WTC11 (cell line): ENCODE measurements around the gene MTA3. TPM values are rescaled to one million over a fixed set of nuclear protein-coding genes. Genes with fewer than 3 reads are reported as not detected.

ENCODE experiments used
- ATAC-seq: fragments of 200-7000 bp; cut with Tn5 transposase; 2 replicates; pipeline ENCODE4 v1.10.0; 2021; ENCODE audit warnings: mild to moderate bottlenecking, moderate library complexity
- CTCF ChIA-PET: fragments of 300-600 bp; sonication (Branson Sonifier 250); formaldehyde crosslinking; loops from one replicate; lab custom pipeline; 2021; ENCODE audit warnings: antibody characterized with exemption; lab: Charles Lee
- POLR2A ChIA-PET: fragments of 350-600 bp; sonication (Branson Sonifier 250); formaldehyde crosslinking; loops from one replicate; lab custom pipeline; 2021; ENCODE audit warnings: antibody characterized with exemption; lab: Charles Lee
- DNase-seq: peaks from one replicate; pipeline ENCODE4 v3.0.0; 2021; ENCODE audit warnings: low spot score
- H3K27ac Mint-ChIP-seq: 2 replicates; pipeline ENCODE4 v1.8.0; 2021; ENCODE audit warnings: mixed read lengths
- H3K27me3 Mint-ChIP-seq: 2 replicates; pipeline ENCODE4 v1.8.0; 2021; ENCODE audit warnings: low read depth, mild to moderate bottlenecking, moderate library complexity, mixed read lengths
- H3K36me3 Mint-ChIP-seq: 2 replicates; pipeline ENCODE4 v1.8.0; 2021; ENCODE audit warnings: mixed read lengths
- H3K4me1 Mint-ChIP-seq: 2 replicates; pipeline ENCODE4 v1.8.0; 2022; ENCODE audit warnings: mixed read lengths
- H3K4me3 Mint-ChIP-seq: 2 replicates; pipeline ENCODE4 v1.8.0; 2021; ENCODE audit warnings: mild to moderate bottlenecking, moderate library complexity, mixed read lengths
- H3K9me3 Mint-ChIP-seq: 2 replicates; pipeline ENCODE4 v1.8.0; 2021; ENCODE audit warnings: mixed read lengths
- FOXK1 ChIP-seq: sonication (generic); formaldehyde crosslinking; IDR thresholded peaks from 2 replicates; pipeline ENCODE4 v1.8.0; 2022; ENCODE audit warnings: mild to moderate bottlenecking, moderate library complexity, missing genetic modification reagents
- IRF2 ChIP-seq: sonication (generic); formaldehyde crosslinking; IDR thresholded peaks from 2 replicates; pipeline ENCODE4 v1.8.0; 2022; ENCODE audit warnings: low read depth, missing genetic modification reagents, borderline replicate concordance
- MXD4 ChIP-seq: fragments of 250-450 bp; sonication (Bioruptor Pico); IDR thresholded peaks from 2 replicates; pipeline ENCODE4 v1.8.0; 2021; ENCODE audit warnings: mild to moderate bottlenecking, moderate library complexity, borderline replicate concordance
- SP1 ChIP-seq: sonication (generic); formaldehyde crosslinking; conservative IDR thresholded peaks from 2 replicates; pipeline ENCODE4 v1.8.1; 2022; ENCODE audit warnings: missing genetic modification reagents
- ZNF671 ChIP-seq: fragments of 250-450 bp; sonication (Bioruptor Pico); IDR thresholded peaks from 2 replicates; pipeline ENCODE4 v1.8.0; 2021; ENCODE audit warnings: mild to moderate bottlenecking
- total RNA-seq: library from RNA; stranded (reverse); gene quantifications from 3 replicates; pipeline ENCODE4 v1.2.3, GENCODE V29; 2021
- TF ChIP-seq, protein P1 (sequence below): sonication (generic); formaldehyde crosslinking; IDR thresholded peaks from 2 replicates; pipeline ENCODE4 v1.8.1; 2023; ENCODE audit warnings: mild to moderate bottlenecking, missing genetic modification reagents
- TF ChIP-seq, protein P2 (sequence below): sonication (generic); formaldehyde crosslinking; IDR thresholded peaks from 2 replicates; pipeline ENCODE4 v1.8.1; 2022; ENCODE audit warnings: low read depth, missing genetic modification reagents, borderline replicate concordance
- TF ChIP-seq, protein P3 (sequence below): fragments of 250-450 bp; sonication (Bioruptor Pico); conservative IDR thresholded peaks from 2 replicates; pipeline ENCODE4 v1.9.0; 2021; ENCODE audit warnings: mild to moderate bottlenecking
- TF ChIP-seq, protein P4 (sequence below): fragments of 250-450 bp; sonication (Bioruptor Pico); IDR thresholded peaks from 2 replicates; pipeline ENCODE4 v1.9.0; 2021; ENCODE audit warnings: mild to moderate bottlenecking, borderline replicate concordance
- TF ChIP-seq, protein P5 (sequence below): sonication (generic); formaldehyde crosslinking; IDR thresholded peaks from 2 replicates; pipeline ENCODE4 v1.8.0; 2022; ENCODE audit warnings: mild to moderate bottlenecking, missing genetic modification reagents
- TF ChIP-seq, protein P6 (sequence below): sonication (generic); formaldehyde crosslinking; IDR thresholded peaks from 2 replicates; pipeline ENCODE4 v1.8.1; 2022; ENCODE audit warnings: missing genetic modification reagents, borderline replicate concordance

Gene MTA3
- total RNA-seq, 1 experiment from 2014 or later, result 153 TPM

DNA sequence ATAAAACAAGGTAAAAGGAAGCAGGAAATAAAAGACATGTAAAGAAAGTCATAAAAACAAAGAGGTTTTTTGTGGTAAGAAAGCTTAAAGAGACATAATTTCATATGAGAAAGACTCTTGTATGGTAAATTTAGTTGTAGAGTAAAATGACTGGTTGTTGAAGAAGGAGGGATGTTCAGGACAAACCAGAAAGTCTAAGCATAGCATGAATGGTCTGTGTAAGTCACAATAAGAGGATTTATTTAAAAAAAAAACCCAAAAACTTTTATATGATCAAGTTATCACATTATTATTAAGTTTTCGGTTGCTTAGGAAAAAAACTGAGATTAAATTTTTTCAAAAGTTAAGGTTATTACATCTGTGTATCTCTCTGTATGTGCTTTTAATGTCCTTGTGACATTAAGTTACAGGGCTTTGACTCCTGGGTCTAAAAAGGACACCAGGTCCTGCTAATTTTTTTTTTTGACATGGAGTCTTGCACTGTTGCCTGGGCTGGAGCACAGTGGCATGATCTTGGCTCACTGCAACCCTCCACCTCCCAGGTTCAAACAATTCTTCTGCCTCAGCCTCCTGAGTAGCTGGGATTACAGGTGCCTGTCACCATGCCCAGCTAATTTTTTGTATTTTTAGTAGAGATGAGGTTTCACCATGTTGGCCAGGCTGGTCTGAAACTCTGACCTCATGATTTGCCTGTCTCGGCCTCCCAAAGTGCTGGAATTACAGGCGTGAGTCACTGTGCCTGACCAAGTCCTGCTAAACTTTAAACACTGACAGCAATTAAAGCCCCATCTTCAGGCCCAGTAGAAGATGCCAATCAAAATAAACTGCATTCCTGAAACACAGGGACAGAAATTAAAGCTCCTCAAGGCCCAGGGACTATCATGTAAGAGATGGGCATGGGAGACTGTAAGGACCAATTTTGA, 209.7 kb downstream of the MTA3 start:
- no peak for TF ChIP-seq SP1
- TF ChIP-seq, protein P1, sequence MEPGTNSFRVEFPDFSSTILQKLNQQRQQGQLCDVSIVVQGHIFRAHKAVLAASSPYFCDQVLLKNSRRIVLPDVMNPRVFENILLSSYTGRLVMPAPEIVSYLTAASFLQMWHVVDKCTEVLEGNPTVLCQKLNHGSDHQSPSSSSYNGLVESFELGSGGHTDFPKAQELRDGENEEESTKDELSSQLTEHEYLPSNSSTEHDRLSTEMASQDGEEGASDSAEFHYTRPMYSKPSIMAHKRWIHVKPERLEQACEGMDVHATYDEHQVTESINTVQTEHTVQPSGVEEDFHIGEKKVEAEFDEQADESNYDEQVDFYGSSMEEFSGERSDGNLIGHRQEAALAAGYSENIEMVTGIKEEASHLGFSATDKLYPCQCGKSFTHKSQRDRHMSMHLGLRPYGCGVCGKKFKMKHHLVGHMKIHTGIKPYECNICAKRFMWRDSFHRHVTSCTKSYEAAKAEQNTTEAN (CRISPR knock-in tag), result no peak
- TF ChIP-seq ZNF671 (CRISPR knock-in tag), result no peak
- no peak for TF ChIP-seq MXD4 (CRISPR knock-in tag)
- TF ChIP-seq, protein P2, sequence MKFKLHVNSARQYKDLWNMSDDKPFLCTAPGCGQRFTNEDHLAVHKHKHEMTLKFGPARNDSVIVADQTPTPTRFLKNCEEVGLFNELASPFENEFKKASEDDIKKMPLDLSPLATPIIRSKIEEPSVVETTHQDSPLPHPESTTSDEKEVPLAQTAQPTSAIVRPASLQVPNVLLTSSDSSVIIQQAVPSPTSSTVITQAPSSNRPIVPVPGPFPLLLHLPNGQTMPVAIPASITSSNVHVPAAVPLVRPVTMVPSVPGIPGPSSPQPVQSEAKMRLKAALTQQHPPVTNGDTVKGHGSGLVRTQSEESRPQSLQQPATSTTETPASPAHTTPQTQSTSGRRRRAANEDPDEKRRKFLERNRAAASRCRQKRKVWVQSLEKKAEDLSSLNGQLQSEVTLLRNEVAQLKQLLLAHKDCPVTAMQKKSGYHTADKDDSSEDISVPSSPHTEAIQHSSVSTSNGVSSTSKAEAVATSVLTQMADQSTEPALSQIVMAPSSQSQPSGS, result no peak
- TF ChIP-seq IRF2, result no peak
- TF ChIP-seq, protein P3, sequence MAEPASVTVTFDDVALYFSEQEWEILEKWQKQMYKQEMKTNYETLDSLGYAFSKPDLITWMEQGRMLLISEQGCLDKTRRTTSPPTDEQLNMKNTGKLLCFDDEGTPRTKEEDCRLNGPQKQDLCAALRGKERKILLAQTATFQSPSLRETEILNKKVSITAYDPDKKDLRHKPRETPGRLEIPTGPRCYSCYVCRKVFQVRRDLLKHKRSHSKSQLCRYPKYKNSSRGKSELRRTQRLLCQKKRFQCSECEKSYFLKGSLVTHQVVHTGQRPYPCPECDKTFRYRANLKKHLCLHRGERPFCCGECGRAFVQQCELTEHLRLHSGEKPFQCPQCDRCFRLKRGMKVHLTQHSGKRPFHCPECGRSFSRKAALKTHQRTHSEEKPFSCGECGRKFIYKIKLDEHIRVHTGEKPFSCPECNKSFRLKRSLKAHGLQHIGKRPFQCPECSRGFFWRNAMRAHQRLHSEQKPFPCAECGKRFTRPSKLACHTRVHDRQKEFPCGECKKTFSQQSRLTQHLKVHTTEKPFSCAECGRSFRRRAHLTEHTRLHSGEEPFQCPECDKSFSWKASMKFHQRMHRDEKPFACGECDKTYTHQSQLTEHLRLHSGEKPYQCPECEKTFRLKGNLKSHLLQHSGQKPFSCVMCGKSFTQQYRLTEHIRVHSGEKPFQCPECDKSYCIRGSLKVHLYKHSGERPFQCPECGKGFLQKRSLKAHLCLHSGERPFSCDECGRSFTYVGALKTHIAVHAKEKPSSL (CRISPR knock-in tag), result no peak
- TF ChIP-seq, protein P4, sequence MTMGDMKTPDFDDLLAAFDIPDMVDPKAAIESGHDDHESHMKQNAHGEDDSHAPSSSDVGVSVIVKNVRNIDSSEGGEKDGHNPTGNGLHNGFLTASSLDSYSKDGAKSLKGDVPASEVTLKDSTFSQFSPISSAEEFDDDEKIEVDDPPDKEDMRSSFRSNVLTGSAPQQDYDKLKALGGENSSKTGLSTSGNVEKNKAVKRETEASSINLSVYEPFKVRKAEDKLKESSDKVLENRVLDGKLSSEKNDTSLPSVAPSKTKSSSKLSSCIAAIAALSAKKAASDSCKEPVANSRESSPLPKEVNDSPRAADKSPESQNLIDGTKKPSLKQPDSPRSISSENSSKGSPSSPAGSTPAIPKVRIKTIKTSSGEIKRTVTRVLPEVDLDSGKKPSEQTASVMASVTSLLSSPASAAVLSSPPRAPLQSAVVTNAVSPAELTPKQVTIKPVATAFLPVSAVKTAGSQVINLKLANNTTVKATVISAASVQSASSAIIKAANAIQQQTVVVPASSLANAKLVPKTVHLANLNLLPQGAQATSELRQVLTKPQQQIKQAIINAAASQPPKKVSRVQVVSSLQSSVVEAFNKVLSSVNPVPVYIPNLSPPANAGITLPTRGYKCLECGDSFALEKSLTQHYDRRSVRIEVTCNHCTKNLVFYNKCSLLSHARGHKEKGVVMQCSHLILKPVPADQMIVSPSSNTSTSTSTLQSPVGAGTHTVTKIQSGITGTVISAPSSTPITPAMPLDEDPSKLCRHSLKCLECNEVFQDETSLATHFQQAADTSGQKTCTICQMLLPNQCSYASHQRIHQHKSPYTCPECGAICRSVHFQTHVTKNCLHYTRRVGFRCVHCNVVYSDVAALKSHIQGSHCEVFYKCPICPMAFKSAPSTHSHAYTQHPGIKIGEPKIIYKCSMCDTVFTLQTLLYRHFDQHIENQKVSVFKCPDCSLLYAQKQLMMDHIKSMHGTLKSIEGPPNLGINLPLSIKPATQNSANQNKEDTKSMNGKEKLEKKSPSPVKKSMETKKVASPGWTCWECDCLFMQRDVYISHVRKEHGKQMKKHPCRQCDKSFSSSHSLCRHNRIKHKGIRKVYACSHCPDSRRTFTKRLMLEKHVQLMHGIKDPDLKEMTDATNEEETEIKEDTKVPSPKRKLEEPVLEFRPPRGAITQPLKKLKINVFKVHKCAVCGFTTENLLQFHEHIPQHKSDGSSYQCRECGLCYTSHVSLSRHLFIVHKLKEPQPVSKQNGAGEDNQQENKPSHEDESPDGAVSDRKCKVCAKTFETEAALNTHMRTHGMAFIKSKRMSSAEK (CRISPR knock-in tag), result no peak
- H3K36me3 Mint-ChIP-seq, result peaks cover 61% of the 10 kb centered on the region
- POLR2A ChIA-PET, result no interaction called here
- peaks cover 50% of the 10 kb centered on the region for H3K9me3 Mint-ChIP-seq
- CTCF ChIA-PET, result no interaction called here
- ATAC-seq (no peak), DNase-seq (no peak)
- peaks cover 13% of the 10 kb centered on the region for H3K4me1 Mint-ChIP-seq
- no peaks in the 10 kb centered on the region for H3K27me3 Mint-ChIP-seq
- no peak overlapping the region for H3K27ac Mint-ChIP-seq
- no peak overlapping the region for H3K4me3 Mint-ChIP-seq

DNA sequence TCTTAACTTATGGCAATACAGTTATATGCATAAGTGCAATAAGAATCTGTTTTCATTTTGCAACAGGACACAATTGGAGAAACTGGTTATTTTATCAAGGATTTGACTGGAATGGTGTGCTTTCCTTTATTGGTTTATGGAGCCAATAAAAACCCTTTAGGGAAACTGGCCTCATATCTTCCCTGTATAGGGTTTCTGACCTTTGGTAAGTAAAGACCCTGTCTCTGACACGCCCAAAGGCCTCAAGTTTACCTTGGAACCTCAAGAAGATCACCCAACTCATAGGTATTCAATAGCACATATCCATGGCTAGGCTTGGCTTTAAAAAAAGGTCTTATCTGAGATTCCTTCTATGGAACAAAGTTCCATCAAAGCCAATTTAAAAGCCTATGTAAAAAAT, 212.7 kb downstream of the MTA3 start:
- POLR2A ChIA-PET, result no interaction called here

More for the DNA sequence above, 212.7 kb downstream of the MTA3 start:
- Mint-ChIP-seq H3K4me3 (no peak overlapping the region), H3K36me3 (peaks cover 56% of the 10 kb centered on the region), H3K27me3 (no peaks in the 10 kb centered on the region), H3K27ac (no peak overlapping the region), H3K9me3 (peaks cover 41% of the 10 kb centered on the region), H3K4me1 (no peaks in the 10 kb centered on the region; the same call in 1 of the 2 replicates)
- DNase-seq (no peak), ATAC-seq (no peak)
- no peak for TF ChIP-seq FOXK1
- TF ChIP-seq, protein P5, sequence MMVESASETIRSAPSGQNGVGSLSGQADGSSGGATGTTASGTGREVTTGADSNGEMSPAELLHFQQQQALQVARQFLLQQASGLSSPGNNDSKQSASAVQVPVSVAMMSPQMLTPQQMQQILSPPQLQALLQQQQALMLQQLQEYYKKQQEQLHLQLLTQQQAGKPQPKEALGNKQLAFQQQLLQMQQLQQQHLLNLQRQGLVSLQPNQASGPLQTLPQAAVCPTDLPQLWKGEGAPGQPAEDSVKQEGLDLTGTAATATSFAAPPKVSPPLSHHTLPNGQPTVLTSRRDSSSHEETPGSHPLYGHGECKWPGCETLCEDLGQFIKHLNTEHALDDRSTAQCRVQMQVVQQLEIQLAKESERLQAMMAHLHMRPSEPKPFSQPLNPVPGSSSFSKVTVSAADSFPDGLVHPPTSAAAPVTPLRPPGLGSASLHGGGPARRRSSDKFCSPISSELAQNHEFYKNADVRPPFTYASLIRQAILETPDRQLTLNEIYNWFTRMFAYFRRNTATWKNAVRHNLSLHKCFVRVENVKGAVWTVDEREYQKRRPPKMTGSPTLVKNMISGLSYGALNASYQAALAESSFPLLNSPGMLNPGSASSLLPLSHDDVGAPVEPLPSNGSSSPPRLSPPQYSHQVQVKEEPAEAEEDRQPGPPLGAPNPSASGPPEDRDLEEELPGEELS (CRISPR knock-in tag), result no peak
- TF ChIP-seq, protein P6, sequence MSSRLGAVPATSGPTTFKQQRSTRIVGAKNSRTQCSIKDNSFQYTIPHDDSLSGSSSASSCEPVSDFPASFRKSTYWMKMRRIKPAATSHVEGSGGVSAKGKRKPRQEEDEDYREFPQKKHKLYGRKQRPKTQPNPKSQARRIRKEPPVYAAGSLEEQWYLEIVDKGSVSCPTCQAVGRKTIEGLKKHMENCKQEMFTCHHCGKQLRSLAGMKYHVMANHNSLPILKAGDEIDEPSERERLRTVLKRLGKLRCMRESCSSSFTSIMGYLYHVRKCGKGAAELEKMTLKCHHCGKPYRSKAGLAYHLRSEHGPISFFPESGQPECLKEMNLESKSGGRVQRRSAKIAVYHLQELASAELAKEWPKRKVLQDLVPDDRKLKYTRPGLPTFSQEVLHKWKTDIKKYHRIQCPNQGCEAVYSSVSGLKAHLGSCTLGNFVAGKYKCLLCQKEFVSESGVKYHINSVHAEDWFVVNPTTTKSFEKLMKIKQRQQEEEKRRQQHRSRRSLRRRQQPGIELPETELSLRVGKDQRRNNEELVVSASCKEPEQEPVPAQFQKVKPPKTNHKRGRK (CRISPR knock-in tag), result no peak
- CTCF ChIA-PET, result no interaction called here
